Skeletal muscle satellite cell (primary cell): ENCODE results near the gene ARFGEF3.
"Not testable (repeated sequence)": the region's sequence is repeated elsewhere in the genome, so short reads cannot be mapped to it uniquely, and the experiment has no call there.

Experiments
- H3K27me3 ChIP-seq: 2 replicates; pipeline ENCODE4 v1.7.0; 2013; ENCODE audit warnings: low read length; ENCODE audit not compliant: control insufficient read depth, insufficient read depth
- H3K36me3 ChIP-seq: 2 replicates; pipeline ENCODE4 v1.7.0; 2013; ENCODE audit warnings: mild to moderate bottlenecking, control low read depth, low read length; ENCODE audit not compliant: insufficient read depth
- H3K4me1 ChIP-seq: 2 replicates; pipeline ENCODE4 v1.7.0; 2013; ENCODE audit warnings: low read length; ENCODE audit not compliant: control insufficient read depth, insufficient read depth
- H3K4me2 ChIP-seq: 2 replicates; pipeline ENCODE4 v1.7.0; 2013; ENCODE audit warnings: mild to moderate bottlenecking, low read length
- H3K4me3 ChIP-seq: 2 replicates; pipeline ENCODE4 v1.7.0; 2013; ENCODE audit warnings: low read length
- H3K9ac ChIP-seq: 2 replicates; pipeline ENCODE4 v1.7.0; 2013; ENCODE audit warnings: mild to moderate bottlenecking, low read depth, low read length, moderate library complexity
- H3K9me3 ChIP-seq: replicated peaks from 2 replicates; pipeline ENCODE4 v1.7.0; 2013; ENCODE audit warnings: mild to moderate bottlenecking, control low read depth, low read length

Gene ARFGEF3

GRCh38 chr6:138203315-138203714 lies 41.6 kb downstream of the ARFGEF3 start:
- no peak overlapping the region for H3K4me3 ChIP-seq
- no peaks in the 10 kb centered on the region for H3K27me3 ChIP-seq
- H3K9ac ChIP-seq: no peak overlapping the region
- no peaks in the 10 kb centered on the region for H3K4me1 ChIP-seq
- H3K4me2 ChIP-seq: no peak overlapping the region
- no peaks in the 10 kb centered on the region for H3K36me3 ChIP-seq
- no peaks in the 10 kb centered on the region for H3K9me3 ChIP-seq

DNA sequence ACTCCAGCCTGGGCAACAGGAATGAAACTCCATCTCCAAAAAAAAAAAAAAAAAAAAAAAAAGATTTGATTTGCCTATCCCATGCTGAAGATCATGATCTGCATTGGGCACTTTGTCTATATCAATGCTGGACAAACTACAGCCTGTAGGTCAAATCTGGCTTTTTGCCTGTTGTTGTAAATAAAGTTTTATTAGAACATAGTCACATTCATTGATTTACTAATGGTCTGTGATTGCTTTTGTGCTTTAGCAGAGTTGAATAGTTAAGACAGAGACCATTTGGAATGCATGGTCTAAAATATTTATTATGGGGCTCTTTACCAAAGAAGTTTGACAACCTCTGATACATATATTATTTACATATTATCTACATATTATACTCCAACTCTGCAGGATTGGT lies 42.6 kb downstream of the ARFGEF3 start:
- Histone ChIP-seq H3K36me3 (no peaks in the 10 kb centered on the region), H3K4me1 (no peaks in the 10 kb centered on the region), H3K4me3 (no peak overlapping the region), H3K9me3 (no peaks in the 10 kb centered on the region), H3K9ac (no peak overlapping the region), H3K27me3 (no peaks in the 10 kb centered on the region), H3K4me2 (no peak overlapping the region)

DNA sequence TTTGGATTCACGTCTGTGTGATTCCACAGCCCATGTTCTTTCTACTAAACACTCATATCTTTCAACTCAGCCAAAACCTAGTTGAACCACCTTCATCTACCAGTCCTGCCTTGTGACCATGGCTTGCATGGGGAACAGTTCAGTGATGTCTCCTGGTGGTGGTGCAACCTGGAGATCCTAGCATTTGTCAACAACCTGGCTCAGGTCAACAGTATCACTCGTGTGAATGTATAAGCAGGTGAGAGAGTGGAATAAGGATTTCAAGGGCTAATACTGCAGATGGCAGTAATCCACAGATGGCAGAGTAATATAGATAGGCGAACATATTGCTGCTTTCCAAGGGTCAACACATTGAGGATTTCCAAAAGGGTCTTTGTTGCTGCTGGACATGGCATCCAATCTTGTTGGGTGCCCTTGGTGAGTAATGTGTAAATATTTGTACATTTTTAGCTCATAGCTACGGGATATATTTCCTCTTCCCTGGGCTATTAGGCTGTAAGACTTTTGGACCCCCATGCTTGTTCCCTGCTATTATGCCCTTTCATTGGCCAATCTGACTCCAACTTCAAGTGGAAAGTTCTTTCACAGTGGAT lies 43.1 kb downstream of the ARFGEF3 start:
- H3K4me1 ChIP-seq: no peaks in the 10 kb centered on the region
- H3K9me3 ChIP-seq: no peaks in the 10 kb centered on the region
- H3K4me2 ChIP-seq: no peak overlapping the region
- H3K4me3 ChIP-seq: no peak overlapping the region
- no peaks in the 10 kb centered on the region for H3K27me3 ChIP-seq
- H3K9ac ChIP-seq: no peak overlapping the region
- no peaks in the 10 kb centered on the region for H3K36me3 ChIP-seq

- H3K36me3 ChIP-seq: no peaks in the 10 kb centered on the region
- no peaks in the 10 kb centered on the region for H3K4me1 ChIP-seq
- no peak overlapping the region for H3K9ac ChIP-seq
- H3K27me3 ChIP-seq: no peaks in the 10 kb centered on the region
- H3K4me2 ChIP-seq: no peak overlapping the region
- no peak overlapping the region for H3K4me3 ChIP-seq
- no peaks in the 10 kb centered on the region for H3K9me3 ChIP-seq
Observed at GRCh38 chr6:138205437-138206094, 43.8 kb downstream of the ARFGEF3 start.

- Histone ChIP-seq H3K9ac (no peak overlapping the region), H3K4me2 (no peak overlapping the region), H3K36me3 (no peaks in the 10 kb centered on the region), H3K9me3 (no peaks in the 10 kb centered on the region), H3K4me3 (no peak overlapping the region), H3K27me3 (no peaks in the 10 kb centered on the region), H3K4me1 (no peaks in the 10 kb centered on the region)
Observed at GRCh38 chr6:138206862-138207261, 45.1 kb downstream of the ARFGEF3 start.

- no peak overlapping the region for H3K9ac ChIP-seq
- H3K27me3 ChIP-seq: no peaks in the 10 kb centered on the region
- no peak overlapping the region for H3K4me3 ChIP-seq
- no peaks in the 10 kb centered on the region for H3K9me3 ChIP-seq
- no peaks in the 10 kb centered on the region for H3K36me3 ChIP-seq
- H3K4me2 ChIP-seq: no peak overlapping the region
- H3K4me1 ChIP-seq: no peaks in the 10 kb centered on the region
Observed at GRCh38 chr6:138211048-138211581, 49.4 kb downstream of the ARFGEF3 start.

- no peak overlapping the region for H3K9ac ChIP-seq
- no peak overlapping the region for H3K4me3 ChIP-seq
- H3K9me3 ChIP-seq: no peaks in the 10 kb centered on the region
- no peaks in the 10 kb centered on the region for H3K27me3 ChIP-seq
- H3K4me2 ChIP-seq: no peak overlapping the region
- H3K36me3 ChIP-seq: no peaks in the 10 kb centered on the region
- H3K4me1 ChIP-seq: no peaks in the 10 kb centered on the region
Observed at GRCh38 chr6:138211601-138212000, 49.9 kb downstream of the ARFGEF3 start.

DNA sequence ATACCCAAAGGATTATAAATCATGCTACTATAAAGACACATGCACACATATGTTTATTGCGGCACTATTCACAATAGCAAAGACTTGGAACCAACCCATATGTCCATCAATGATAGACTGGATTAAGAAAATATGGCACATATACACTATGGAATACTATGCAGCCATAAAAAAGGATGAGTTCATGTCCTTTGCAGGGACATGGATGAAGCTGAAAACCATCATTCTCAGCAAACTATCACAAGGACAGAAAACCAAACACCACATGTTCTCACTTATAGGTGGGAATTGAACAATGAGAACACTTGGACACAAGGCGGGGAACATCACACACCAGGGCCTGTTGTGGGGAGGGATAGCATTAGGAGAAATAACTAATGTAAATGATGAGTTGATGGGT lies 50.8 kb downstream of the ARFGEF3 start:
- H3K9me3 ChIP-seq, H3K4me1 ChIP-seq, H3K36me3 ChIP-seq, H3K27me3 ChIP-seq, H3K9ac ChIP-seq, H3K4me3 ChIP-seq, H3K4me2 ChIP-seq: not testable (repeated sequence)

DNA sequence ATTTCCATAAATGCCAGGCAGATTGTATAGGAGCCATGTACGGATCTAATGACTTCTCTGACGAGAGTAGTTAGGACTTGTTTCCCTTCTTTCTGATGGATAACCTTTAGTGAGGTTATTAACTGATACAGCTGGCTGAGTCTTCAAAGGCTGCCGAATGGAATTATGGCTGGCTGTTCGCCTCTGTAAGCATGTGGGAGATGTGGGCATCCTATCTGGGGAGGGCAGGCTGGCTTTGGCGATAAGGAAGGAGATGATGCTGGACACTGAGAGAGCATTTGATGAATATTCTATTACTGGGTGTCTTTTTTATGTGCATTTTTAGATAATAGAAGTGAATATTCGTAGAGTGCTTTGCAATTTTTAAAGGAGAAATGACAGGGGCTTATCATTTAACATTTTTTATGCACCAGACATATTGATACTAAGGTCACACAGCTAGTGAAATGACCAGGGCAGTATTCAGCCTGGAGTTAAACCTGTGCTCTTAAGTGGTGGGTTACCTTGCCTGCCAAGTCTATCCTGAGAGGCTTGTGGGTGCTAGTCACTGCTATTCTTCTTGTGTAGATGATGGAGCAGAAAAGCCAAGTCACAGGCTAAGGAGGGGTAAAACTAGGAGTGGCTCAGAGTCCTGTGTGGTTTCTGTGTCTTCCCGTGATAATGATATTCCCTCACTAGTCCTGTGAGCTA lies 53.5 kb downstream of the ARFGEF3 start:
- Histone ChIP-seq H3K4me2 (no peak overlapping the region), H3K4me3 (no peak overlapping the region), H3K9me3 (no peaks in the 10 kb centered on the region), H3K4me1 (no peaks in the 10 kb centered on the region), H3K27me3 (no peaks in the 10 kb centered on the region), H3K36me3 (no peaks in the 10 kb centered on the region), H3K9ac (no peak overlapping the region)

DNA sequence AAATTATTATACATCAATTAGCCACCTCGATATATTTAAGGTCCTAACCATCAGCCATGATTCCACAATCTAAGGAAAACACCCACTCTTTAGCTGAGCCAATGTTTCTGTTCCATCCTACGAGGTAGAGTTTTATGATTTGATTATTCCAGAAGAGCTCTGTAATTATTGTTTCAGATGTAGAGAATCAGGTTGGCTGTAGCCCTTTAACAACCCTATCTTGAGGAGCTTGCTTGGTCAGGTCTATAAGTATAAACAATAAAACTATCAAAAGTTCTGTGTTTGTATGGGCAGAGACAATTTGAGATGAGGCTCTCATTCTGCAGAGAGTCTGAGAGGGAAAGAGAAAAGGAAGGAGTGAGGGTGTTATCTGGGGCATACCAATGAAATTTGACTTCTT lies 56.7 kb downstream of the ARFGEF3 start, which contains the start of gene PBOV1:
PBOV1 (minus strand) TSS at position 43 of the 400 bp plus-strand sequence. CDS start 96 bp downstream, outside the sequence.
- H3K36me3 ChIP-seq: no peaks in the 10 kb centered on the region
- H3K27me3 ChIP-seq: no peaks in the 10 kb centered on the region
- H3K4me2 ChIP-seq: no peak within 1 kb of the TSS
- H3K9me3 ChIP-seq: no peaks in the 10 kb centered on the region
- no peaks in the 10 kb centered on the region for H3K4me1 ChIP-seq
- no peak within 1 kb of the TSS for H3K4me3 ChIP-seq
- no peak within 1 kb of the TSS for H3K9ac ChIP-seq

DNA sequence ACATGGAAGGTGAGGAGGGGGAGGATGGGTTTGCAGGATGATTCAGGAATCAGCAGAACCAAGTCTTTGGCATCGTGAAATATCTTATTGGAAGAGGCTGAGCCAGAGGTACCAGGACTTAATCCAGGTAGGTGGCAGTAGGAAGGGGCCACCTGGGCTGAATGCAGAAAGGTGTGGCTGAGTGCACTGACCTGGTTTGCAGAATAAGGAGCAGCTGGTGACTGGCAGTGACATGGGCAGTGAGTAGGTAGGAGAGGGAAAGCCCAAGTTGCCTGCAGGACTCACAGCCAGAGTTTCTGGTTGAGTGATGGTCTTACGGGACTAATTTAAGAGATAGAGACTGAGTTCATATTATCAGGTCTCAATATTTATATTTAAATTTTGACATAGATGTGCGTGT lies 57.7 kb downstream of the ARFGEF3 start:
- Histone ChIP-seq H3K4me2 (no peak overlapping the region), H3K9me3 (no peaks in the 10 kb centered on the region)

More for the DNA sequence above, 57.7 kb downstream of the ARFGEF3 start:
- Histone ChIP-seq H3K27me3 (no peaks in the 10 kb centered on the region), H3K36me3 (no peaks in the 10 kb centered on the region), H3K4me3 (no peak overlapping the region), H3K9ac (no peak overlapping the region), H3K4me1 (no peaks in the 10 kb centered on the region)
